Lower leg skin (tissue), 3 donors: Measurements from ENCODE around the gene PRDX5.

Source experiments
- POLR2A ChIP-seq, 2 donors: fragments of 450-650 bp; IDR thresholded peaks; one replicate each; pipeline ENCODE4 v1.6.1; 2016 to 2017; ENCODE audit warnings: antibody characterized with exemption in 2 of 2, mild to moderate bottlenecking in 1 of 2, moderate library complexity in 1 of 2
- TF ChIP-seq, protein P1 (sequence below), 3 donors: fragments of 450-650 bp; IDR thresholded peaks; one replicate each; pipeline ENCODE4 v1.5.1; 2016; ENCODE audit warnings: antibody characterized with exemption in 3 of 3, mild to moderate bottlenecking in 3 of 3, moderate library complexity in 2 of 3

DNA sequence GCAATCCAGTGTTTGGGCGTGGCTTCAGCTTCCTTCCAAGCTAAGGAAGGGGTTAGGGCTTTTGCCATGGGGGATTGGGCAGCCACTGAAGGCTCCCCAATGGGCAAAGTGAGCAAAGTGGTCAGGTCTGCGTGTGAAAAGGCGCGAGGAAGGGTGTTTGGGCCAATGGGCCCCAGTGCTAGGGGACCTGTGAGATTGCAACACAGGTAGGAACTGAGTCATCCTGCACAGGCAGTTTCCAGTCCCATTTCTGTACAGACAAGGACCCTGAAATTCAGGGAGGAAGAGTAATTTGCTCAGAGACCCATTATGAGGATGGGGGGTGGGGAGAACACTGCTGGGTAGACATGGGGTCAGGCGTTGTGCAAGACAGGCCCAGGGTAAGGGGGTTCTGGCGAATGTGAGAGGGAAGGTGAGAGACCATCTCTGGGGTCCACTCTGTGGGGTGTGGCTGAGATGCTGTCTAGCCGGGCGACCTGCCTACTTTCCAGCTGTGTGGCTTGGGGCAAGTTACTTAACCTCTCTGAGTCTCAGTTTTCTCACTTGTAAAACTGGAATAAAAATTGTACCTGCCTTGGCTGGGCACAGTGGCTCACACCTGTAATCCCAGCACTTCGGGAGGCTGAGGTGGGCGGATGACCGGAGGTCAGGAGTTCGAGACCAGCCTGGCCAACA is 29.4 kb downstream of the PRDX5 start:
- TF ChIP-seq, protein P1, sequence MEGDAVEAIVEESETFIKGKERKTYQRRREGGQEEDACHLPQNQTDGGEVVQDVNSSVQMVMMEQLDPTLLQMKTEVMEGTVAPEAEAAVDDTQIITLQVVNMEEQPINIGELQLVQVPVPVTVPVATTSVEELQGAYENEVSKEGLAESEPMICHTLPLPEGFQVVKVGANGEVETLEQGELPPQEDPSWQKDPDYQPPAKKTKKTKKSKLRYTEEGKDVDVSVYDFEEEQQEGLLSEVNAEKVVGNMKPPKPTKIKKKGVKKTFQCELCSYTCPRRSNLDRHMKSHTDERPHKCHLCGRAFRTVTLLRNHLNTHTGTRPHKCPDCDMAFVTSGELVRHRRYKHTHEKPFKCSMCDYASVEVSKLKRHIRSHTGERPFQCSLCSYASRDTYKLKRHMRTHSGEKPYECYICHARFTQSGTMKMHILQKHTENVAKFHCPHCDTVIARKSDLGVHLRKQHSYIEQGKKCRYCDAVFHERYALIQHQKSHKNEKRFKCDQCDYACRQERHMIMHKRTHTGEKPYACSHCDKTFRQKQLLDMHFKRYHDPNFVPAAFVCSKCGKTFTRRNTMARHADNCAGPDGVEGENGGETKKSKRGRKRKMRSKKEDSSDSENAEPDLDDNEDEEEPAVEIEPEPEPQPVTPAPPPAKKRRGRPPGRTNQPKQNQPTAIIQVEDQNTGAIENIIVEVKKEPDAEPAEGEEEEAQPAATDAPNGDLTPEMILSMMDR (IDR thresholded peaks at IDR 0.05): no peak
- TF ChIP-seq POLR2A (IDR thresholded peaks at IDR 0.05): no peak
